ENCODE data around the gene NHSL1.

The NHSL1 gene

DNA sequence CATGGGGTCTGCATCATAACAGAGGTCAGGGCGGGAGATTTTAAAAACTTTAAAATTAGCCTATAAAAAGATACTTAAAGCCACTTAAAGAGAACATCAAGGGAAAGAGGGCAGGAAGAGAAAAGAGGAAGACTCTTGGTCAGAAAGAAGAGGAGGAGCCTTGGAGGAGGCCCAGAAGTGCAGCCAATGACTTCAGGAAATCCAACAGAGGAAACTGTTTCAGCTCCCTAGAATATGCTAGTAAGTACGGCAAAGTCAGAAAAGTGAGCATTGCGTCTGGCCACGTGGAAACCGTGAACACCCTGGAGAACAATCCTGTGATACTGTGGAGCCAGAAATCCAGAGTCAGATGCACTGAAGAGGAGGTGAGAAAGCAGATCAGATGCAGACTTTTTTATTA, 22.5 kb upstream of the NHSL1 start:
- no peak for DNase-seq

DNA sequence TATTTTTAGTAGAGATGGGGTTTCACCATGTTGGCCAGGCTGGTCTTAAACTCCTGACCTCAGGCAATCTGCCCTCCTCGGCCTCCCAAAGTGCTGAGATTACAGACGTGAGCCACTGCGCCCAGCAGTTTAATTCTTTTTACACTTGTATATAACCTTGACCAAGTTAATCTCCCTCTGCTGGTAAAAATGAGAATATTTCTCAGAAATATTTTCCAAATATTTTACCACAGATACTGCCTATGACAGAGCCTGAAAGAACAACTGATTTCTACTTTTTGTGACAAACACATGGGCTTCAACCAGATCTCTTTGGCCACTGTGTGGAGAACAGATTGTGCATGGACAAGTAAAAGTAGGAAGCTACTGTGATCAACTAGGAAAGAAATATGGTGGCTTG, 21.2 kb upstream of the NHSL1 start:
- DNase-seq: peak; percentile 10

- no peak for DNase-seq
These were observed 18.8 kb upstream of the NHSL1 start for GRCh38 chr6:138518054-138518453.

GRCh38 chr6:138517635-138518034, 18.3 kb upstream of the NHSL1 start:
- peak; percentile 46 for DNase-seq

DNA sequence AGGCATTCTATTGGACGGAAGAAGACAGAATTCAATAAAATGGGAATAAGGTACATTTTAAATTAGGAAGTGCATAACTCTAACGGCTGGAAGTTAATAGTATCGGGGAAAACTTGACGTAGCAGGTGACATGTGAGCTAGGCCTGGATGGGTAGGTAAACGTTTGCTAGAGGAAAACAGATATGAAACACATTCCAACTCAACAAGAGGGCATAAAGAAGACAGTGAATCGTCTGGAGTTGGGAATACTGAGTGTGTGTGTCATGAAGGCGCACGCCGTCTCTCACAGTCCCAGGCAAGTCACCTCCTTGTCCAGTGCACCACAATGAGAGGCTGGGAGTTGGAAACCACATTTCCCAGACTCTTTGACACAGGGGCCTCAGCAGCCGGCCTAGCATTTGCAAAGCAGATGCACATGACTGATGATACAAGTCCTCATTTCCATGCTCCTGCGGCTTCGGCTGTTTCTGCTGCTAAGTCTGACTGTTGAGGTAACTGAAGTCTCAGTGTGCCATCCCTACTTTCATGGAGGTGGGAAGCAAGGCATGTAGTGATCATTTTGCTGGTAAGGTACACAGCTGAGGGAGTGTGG, 16.5 kb upstream of the NHSL1 start:
- no peak for DNase-seq

DNA sequence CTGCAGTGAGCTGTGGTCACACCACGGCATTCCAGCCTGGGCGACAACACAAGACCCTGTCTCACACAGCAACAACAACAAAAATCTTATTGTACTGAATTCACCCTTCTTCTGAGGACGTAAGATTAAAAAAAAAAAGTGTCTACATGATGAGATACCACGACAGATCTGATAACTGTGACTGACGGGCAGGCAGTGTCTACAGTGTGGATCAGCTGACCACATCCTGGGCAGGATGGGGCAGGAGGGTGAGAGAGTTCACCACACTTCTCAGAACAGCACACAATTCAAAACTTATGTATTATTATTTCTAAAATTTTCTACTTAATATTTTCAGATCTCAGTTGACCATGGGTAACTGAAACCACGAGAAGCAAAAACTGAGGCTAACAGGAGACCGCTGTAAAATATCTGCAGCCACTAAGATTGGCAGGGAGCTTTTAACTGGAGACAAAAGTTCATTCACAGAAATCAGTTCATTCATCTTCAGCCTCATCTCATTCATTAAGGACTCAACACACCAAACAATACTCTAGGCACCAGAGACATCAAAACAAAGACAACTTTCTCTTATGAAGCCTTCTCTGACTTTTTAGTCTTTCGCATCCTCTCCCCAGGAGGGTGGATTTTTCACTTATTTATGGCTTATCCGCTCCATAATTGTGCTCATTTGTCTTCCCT, 15.7 kb upstream of the NHSL1 start:
- no peak for DNase-seq

DNA sequence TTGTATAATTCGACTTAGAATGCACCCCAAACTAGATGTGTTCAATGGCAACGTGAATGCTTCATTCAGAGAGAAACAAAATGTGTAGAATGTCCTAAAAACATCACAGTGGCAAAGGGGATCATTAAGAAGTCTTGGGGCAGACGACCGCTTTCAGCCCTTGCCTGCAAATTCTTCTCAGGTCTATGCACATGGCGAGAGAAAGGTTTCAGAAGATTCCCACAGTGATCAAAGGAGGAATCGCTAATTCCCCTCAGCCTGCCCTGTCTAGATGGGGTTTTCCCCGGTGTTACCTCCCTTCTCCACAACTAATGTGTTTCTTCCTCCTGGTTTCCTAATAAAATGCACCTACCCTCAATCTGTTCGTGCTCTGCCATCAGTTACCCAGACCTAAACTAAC, 13.3 kb upstream of the NHSL1 start:
- DNase-seq: no peak

- no peak for DNase-seq
These were observed 10.8 kb upstream of the NHSL1 start for GRCh38 chr6:138510093-138510492.

- DNase-seq: peak; percentile 7
These were observed 10.1 kb upstream of the NHSL1 start for GRCh38 chr6:138509371-138509770.

- no peak for DNase-seq
These were observed 9.3 kb upstream of the NHSL1 start for GRCh38 chr6:138508676-138508988.

DNA sequence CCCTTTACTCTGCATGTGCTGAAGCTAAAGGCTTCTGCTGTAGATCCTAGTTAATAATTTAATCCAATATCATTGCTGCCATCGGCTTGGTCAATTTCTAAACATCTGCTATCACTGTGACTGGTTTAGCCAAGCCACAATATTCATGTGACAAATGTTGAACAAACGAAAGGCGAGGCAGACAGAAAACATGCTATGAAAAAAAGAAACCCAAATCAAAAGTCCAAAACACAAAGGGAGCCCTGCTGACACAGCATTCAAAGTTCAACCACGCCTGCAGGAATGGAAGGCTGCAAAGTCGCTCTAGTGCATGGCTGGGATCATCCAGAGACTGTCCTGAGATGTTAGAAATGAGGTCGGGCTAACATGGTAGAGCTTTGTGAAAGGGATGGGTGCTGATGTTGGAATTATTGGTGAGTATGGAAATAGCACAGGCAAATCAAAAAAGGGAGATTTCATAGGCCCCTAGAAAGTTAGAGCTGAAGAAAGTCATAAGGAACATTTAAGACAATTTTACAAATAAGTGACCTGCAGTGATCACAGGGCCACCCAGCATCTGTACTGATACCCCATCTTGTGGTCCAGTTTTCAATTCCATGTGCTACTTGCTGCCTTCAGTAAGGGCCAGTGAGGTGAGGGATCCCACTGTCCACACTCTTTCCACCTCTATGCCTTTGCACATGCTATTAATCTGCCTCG, 8.8 kb upstream of the NHSL1 start:
- DNase-seq: no peak

DNA sequence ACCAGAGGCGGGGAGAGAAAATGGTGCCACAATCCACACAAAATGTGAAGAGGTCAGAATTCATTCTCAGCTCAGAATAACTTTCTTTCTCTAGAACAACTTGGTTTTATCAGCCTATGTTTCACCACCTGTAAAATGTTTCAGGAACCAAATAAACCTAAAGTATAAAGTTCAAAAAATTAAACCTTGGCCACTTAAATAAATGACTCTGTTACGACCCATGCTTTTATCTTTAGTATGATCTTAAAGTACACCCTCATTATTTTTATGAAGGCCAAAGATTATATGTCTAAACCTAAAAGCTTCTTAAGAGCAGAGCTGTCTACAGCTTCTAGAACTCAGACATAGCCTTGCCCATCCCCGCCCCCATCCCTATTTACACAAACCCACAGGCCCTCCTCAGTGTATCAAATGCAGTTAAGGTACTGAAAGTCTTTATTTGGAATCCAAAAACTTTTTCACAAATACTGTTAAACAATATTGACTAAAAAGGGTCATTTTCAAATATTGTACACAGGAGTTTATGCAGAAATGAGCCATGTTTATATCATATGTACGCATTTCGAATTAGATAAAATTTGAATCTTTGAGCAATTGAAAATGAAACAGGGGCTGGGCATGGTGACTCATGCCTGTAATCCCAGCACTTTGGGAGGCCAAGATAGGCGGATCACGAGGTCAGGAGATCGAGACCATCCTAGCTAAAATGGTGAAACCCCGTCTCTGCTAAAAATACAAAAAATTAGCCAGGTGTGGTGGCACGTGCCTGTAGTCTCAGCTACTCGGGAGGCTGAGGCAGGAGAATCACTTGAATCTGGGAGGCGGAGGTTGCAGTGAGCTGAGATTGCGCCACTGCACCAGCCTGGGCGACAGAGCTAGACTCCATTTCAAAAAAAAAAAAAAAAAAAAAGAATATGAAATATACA, 5.7 kb upstream of the NHSL1 start:
- no peak for DNase-seq

DNA sequence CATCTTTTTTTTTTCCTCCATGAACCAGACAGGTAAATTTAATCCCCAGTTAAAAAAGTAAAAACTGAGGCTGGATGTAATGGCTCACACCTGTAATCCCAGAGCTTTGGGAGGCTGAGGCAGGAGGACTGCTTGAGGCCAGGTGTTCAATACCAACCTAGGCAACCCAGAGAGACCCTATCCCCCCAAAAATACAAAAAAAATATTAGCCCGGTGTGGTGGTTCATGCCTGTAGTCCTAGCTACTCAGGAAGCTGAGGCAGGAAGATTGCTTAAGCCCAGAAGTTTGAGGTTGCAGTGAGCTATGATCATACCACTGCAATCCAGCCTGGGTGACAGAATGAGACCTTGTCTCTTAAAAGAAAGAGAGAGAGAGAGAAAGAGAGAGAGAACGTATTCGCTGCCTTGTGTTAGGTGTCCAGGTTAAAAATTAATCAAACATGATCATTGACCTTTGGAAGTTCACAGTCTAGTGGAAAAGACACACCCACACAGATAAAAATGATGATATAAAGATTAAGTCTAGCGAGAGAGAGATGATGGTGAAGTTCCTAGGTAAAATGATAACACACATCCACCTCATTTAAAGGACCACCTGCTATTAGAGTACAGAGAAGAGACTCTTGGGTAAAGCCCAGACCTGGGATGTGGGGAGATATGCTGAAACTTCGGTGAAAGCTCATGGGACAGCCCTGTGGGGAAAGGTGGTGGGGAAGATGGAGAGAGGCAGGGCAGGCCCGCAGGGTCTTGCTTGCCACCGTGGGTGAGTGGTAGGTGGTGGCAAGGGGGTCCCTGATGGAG, 4.8 kb upstream of the NHSL1 start:
- no peak for DNase-seq

GRCh38 chr6:138502546-138502945, 3.3 kb upstream of the NHSL1 start:
- DNase-seq: no peak

DNA sequence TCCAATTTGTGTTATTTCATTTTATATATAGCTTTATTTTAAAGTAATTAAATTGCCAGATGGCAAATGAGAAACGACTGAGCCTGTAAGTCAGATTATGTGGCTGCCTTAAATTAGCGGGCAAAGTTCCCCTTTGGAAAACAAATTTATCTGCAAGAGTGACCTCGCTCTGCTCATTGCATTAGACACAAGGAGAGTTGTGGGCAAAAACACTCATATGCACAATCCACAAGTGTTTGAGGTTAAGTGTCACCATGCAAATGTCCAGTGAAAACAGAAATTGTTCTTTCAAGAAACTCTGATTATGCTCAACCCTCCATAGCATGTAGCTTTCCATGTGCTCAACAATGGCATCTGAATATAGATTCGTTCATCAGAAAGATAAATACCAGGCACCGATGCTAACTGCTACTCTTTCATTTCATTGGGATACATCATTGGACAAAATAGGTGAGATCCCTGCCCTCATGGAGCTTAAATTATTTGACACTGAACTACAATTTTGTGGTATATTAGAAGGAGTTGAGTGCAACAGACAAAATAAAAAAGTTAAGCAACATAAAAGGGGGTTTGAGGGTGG, 1.7 kb upstream of the NHSL1 start:
- DNase-seq: no peak

DNA sequence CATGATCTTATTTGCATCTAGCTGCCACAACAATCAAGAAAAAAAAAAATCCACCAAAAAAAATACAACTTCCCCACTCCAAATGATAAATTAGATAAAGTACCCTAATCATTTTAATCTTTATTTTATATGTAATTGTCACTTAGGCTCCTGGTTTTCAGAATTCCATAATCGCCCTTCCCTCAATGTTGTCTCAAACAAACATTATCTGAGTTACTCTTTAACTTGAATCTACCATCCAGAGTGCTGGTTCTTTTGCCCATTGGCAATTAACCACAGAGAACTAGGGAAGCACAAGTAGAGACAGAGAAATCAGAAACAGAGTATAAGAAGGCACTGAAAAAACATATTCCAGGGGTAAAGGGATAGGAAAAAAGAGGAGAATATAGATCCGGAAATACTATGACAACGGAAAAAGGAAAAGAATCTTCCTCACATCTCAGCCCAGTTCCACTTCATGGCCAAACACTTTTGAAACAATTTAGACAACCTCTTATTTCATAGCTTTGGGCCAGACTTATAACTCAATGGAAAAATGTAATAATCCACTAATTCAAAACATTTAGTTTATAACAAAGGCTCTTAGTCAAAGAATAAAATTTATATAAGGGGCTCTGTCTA, 861 bp upstream of the NHSL1 start:
- DNase-seq: no peak

- no peak for DNase-seq
These were observed 528 bp downstream of the NHSL1 start for GRCh38 chr6:138498629-138499302.

- DNase-seq: no peak
These were observed 2.0 kb downstream of the NHSL1 start for GRCh38 chr6:138497286-138497685.

DNA sequence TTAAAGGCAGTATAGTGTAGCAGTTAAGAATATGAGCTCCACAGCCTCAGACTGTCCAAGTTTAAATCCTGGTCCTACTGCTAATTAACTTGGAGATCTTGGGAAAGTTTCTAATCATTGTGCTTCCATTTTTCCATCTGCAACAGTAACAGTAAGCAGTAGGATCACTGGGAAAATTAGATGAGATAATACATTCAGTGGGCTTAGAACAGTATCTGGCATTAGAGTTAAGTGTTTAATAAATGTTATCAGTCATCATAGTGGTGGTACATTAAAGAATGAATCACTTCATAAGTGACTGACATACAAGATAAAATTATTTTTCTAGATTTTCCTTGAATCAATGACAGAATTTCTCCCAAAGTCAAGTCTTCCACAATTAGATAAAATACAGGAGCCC, 5.0 kb downstream of the NHSL1 start:
- DNase-seq: no peak

DNA sequence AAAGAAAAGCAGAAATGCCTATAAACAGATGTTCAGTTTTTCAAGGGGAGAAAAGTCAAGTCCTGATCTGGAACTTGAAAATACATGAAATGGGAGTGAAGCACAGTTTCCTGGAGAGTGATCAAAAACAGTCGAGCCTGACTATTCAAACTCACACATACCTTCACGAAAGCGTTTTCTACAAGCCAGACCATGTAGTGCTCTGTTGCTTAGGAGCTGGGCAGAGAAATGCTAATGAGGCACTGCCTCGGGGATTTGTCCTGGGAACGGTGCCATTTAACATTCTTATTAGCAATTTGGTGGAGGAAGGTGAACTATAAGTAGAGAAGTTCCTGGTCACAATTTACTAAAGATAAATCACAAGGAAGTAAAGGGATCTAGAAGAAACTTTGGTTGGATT, 5.9 kb downstream of the NHSL1 start:
- no peak for DNase-seq

- DNase-seq: no peak
These were observed 6.4 kb downstream of the NHSL1 start for GRCh38 chr6:138492871-138493270.

Measured in RPMI8226 (cell line).